Activated T-helper 1 cell treated with anti-CD3 and anti-CD28 coated beads, Interleukin-2, amount 50 U/mL, for 16 hours (primary cell): ENCODE measurements around the gene OSBP2.
"Not testable (repeated sequence)": the region's sequence is repeated elsewhere in the genome, so short reads cannot be mapped to it uniquely, and the experiment has no call there.

ENCODE experiments used
- DNase-seq, 2 donors: peaks; one replicate each; pipeline ENCODE4 v3.0.0-alpha.2; 2020; ENCODE audit warnings: low read depth in 1 of 2, low spot score in 1 of 2

Gene OSBP2

DNA sequence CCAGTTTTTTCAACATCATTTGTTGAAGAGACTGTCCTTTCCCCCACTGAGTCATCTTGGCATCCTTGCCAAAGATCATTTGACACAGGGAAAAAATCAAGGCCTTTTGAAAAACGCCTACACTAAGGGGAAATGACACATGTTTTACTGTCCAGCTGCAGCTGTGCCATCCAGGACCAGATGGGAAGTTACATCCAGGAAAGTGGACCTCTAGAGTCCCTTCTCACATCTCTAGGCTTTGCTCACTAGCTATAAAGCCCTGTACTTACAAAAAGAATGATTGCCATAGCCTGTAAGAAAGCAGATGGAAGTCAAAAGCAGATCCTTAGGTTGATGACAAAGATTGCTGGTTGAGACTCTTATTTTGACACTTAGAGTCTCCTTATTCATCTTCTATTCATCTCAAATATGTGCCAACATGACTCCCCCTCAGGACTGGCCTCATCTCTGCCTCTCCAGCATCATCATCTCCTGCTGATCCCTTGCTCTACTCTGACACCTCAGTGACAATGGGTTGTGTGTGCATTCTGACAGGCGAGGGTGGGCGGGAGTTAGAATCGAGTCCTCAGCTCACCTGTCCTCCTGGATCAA is 22.8 kb downstream of the OSBP2 start:
- DNase-seq = no peak

DNA sequence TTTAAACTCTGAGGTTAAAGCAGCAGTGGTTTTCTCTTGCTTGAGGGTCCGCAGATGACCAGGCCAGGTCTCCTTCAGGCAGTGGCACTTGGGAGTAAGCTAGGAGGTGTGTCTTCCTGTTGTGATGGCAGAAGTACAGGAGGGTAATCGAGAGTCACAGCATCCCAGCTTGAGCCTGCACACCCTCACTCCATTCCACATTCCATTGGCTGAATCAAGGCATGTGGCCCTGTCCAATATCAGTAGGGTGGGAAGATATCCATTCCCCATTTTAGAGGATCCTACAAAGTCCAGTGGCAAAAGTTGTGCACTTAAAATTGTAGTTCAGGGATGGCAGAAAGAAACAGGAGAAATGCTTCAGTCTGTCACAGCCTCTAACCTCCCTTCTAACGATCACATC is 23.3 kb downstream of the OSBP2 start:
- DNase-seq = no peak

DNA sequence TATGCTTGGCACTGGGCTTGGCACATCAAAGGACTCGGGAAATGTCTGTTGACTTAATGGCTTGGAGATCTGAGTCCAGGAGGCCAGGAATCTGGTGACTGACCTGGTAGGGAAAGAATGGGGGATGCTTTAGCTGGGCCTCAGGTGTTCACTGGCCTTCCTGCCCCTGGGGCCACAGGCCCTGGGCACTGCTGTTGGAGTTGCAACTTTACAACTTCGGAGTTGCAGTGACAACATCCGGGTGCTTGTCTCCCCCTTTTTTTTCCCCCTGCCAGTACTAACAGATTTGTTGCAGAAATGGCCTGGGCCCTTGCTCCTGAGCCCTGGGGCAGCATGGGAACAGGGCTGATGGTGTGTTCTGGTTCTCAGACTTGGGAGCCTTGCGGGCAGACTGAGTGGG is 23.8 kb downstream of the OSBP2 start:
- DNase-seq = no peak

GRCh38 chr22:30718938-30719337 is 24.3 kb downstream of the OSBP2 start:
- DNase-seq = no peak

- no peak for DNase-seq
Measured at GRCh38 chr22:30720263-30720837, 25.7 kb downstream of the OSBP2 start.

- DNase-seq = no peak
Measured at GRCh38 chr22:30721741-30722140, 27.1 kb downstream of the OSBP2 start.

GRCh38 chr22:30728826-30729225 is 34.2 kb downstream of the OSBP2 start:
- no peak for DNase-seq

GRCh38 chr22:30731658-30732057 is 37.0 kb downstream of the OSBP2 start:
- no peak for DNase-seq

- no peak for DNase-seq
Measured at GRCh38 chr22:30732426-30732825, 37.8 kb downstream of the OSBP2 start.

- DNase-seq = no peak
Measured at GRCh38 chr22:30733181-30733631, 38.5 kb downstream of the OSBP2 start.

- DNase-seq = not testable (repeated sequence)
Measured at GRCh38 chr22:30740007-30740406, 45.3 kb downstream of the OSBP2 start.

DNA sequence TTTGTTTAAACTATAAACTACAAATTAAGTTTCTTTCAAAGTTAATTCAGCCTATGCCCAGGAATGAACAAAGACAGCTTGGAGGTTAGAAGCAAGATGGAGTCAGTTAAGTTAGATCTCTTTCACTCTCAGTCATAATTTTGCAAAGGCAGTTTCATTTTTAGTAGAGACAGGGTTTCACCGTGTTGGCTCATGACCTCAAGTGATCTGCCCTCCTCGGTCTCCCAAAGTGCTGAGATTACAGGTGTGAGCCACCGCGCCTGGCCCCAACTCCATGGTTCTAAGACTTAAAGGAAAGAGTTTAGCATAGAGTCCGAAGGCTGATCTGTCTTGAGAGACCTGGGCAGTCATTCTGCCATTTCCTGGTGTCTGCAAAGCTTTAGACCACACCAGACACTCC is 45.8 kb downstream of the OSBP2 start:
- DNase-seq = not testable (repeated sequence)

- no peak for DNase-seq
Measured at GRCh38 chr22:30742291-30743256, 47.9 kb downstream of the OSBP2 start.

DNA sequence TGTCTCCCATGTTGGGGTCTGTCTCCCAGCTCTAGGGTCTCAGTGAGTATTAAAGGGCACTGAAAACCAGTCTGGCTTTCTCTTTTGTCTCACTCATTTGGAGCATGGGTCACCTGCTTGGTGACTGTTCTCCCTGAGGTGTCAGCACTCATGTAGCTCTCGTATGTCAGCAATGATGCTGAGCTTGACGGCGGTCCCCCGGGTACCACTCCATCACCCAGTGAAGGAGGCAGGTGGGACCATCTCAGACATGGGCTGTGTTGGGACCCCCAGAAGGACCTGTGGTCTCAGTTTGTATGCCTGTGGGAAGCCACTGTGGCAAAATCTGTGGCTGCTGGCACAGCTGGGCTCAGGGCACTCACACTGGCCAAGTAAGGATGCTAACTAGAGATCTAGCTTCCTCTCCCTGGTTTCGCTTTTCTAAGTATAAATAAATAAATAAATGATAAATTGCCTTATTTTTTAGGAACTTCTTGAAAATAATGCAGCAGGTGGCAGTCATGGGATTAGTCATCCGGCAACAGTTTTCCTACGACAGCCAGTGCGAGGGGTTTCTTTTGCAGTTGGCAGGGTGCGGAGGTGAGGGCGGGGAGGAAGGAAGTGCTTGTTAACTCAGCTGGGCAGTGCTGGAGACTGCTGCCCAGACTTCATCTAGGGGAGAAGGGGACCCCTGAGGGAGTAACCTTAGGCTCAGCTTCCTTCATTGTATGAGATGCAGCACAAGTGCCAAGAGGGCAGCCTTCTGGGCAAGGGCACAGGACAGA is 48.8 kb downstream of the OSBP2 start:
- no peak for DNase-seq

- no peak for DNase-seq
Measured at GRCh38 chr22:30744224-30744623, 49.5 kb downstream of the OSBP2 start.

GRCh38 chr22:30747493-30747892 is 52.8 kb downstream of the OSBP2 start:
- no peak for DNase-seq

DNA sequence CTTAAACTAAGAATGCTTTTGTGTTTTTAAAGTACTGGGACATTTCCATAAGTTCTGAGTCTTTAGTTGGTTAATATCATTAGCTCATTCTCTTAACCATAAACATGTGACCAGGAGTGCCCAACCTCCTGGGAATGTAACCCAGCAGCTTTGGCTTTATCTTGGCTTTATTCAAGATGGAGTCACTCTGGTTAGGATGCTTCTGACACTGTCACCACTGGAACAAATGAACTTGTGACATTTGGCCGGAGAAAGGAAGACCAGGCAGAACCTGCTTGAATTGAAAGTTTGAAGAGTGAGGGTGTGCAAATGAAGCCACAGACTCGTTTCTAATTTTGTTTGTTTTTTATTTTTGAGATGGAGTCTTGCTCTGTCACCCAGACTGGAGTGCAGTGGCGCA is 54.6 kb downstream of the OSBP2 start:
- no peak for DNase-seq

- DNase-seq = no peak
Measured at GRCh38 chr22:30749849-30750248, 55.2 kb downstream of the OSBP2 start.

GRCh38 chr22:30751529-30751928 is 56.9 kb downstream of the OSBP2 start:
- no peak for DNase-seq

- DNase-seq = no peak
Measured at GRCh38 chr22:30752771-30753170, 58.1 kb downstream of the OSBP2 start.

- no peak for DNase-seq
Measured at GRCh38 chr22:30753701-30754100, 59.0 kb downstream of the OSBP2 start.
